GM12891 (cell line): ENCODE measurements around the gene CTAGE8.
A peak's percentile ranks its signal among the peaks of the same experiment; 100 is the strongest.
"Not testable (repeated sequence)": the region's sequence is repeated elsewhere in the genome, so short reads cannot be mapped to it uniquely, and the experiment has no call there.

ENCODE experiments used
- DNase-seq: peaks from one replicate; pipeline ENCODE4 v3.0.0; 2011; ENCODE audit warnings: low spot score; ENCODE audit not compliant: insufficient read length
- FAIRE-seq: peaks from 2 replicates; lab custom pipeline; 2011; peaks lifted over from hg19 to GRCh38; lab: Jason Lieb, UNC

Gene CTAGE8

DNA sequence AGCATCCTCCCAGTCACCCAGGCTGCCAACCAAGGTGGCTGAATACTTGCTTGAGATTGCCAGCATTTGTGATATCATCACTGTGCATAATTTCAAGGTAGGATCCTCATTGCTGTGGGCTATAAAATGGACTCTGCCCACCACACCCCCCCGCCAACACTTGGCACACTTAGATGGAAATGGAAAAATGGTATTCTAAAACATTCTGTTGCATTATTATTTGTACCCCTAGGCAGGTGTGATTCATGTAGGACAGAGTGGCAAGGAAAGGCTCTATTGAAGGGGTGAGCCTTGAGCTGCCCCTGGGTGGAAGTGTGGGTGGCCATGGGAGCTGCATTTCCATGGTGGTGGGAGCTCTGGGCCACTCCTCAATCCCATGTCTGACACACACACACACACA, 50.5 kb downstream of the CTAGE8 start:
- DNase-seq, FAIRE-seq: not testable (repeated sequence)

DNA sequence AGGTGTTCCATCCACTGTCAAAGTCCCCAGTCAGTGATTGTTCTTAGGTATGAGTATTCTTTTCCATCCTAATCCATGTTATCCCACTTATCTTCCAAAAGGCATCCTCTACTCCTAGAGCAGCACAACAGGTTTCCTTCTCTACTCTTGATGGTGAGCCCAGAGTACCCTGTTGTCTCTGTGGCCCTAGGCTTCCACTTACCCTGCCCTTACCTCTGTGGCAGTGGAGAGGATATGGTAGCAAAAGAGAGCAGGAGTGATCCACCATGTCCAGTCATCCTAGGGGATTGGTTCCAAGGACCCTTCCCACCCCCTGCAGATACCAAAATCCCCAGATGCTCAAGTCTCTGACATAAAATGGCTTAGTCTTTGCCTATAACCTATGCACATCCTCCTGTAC, 51.9 kb downstream of the CTAGE8 start:
- not testable (repeated sequence) for DNase-seq
- FAIRE-seq: peak; percentile 85
